HepG2 (cell line): ENCODE data around the gene ABRACL. TPM values are rescaled to one million over a fixed set of nuclear protein-coding genes. Genes with fewer than 3 reads are reported as not detected.

ENCODE experiments used
- ARNT2 ChIP-seq: sonication (generic); formaldehyde crosslinking; IDR thresholded peaks from 2 replicates; pipeline ENCODE4 v1.8.0; 2022; ENCODE audit warnings: mild to moderate bottlenecking, low read depth, missing genetic modification reagents, moderate library complexity
- ATRX ChIP-seq: sonication (generic); formaldehyde crosslinking; IDR thresholded peaks from 2 replicates; pipeline ENCODE4 v1.4.0; 2020; ENCODE audit warnings: missing genetic modification reagents, borderline replicate concordance
- CBFB ChIP-seq: sonication (generic); formaldehyde crosslinking; IDR thresholded peaks from 2 replicates; pipeline ENCODE4 v1.4.0; 2020; ENCODE audit warnings: missing genetic modification reagents
- ELF4 ChIP-seq: sonication (generic); formaldehyde crosslinking; IDR thresholded peaks from 2 replicates; pipeline ENCODE4 v1.5.0; 2020; ENCODE audit warnings: missing genetic modification reagents, mild to moderate bottlenecking, moderate library complexity, borderline replicate concordance
- GLMP ChIP-seq: sonication (generic); formaldehyde crosslinking; IDR thresholded peaks from 2 replicates; pipeline ENCODE4 v1.9.0; 2021; ENCODE audit warnings: missing genetic modification reagents, mild to moderate bottlenecking, borderline replicate concordance
- HMGXB4 ChIP-seq, 2 experiments: sonication (generic) in 1 of 2; formaldehyde crosslinking in 1 of 2; IDR thresholded peaks; 2 replicates each; pipeline versions ENCODE4 v1.4.0 to v1.6.1; 2018 to 2020; ENCODE audit warnings: missing genetic modification reagents in 2 of 2, borderline replicate concordance in 1 of 2, low read depth in 1 of 2, mild to moderate bottlenecking in 1 of 2, missing biosample characterization in 1 of 2
- HNF4A ChIP-seq: sonication (generic); formaldehyde crosslinking; IDR thresholded peaks from 2 replicates; pipeline ENCODE4 v1.4.0; 2020; ENCODE audit warnings: missing genetic modification reagents
- LCORL ChIP-seq, 2 experiments: fragments of 450-650 bp in 1 of 2; sonication (generic) in 1 of 2; formaldehyde crosslinking in 1 of 2; IDR thresholded peaks; 2 replicates each; pipeline versions ENCODE4 v1.5.0 to v1.6.1; 2017 to 2020; ENCODE audit warnings: antibody characterized with exemption in 1 of 2, missing genetic modification reagents in 1 of 2
- PAX8 ChIP-seq: sonication (generic); formaldehyde crosslinking; IDR thresholded peaks from 2 replicates; pipeline ENCODE4 v1.8.0; 2022; ENCODE audit warnings: mild to moderate bottlenecking, missing genetic modification reagents, borderline replicate concordance
- PBX3 ChIP-seq: sonication (generic); formaldehyde crosslinking; IDR thresholded peaks from 2 replicates; pipeline ENCODE4 v1.8.1; 2023; ENCODE audit warnings: missing genetic modification reagents, inconsistent platforms, borderline replicate concordance
- TAF1 ChIP-seq: sonication (generic); formaldehyde crosslinking; IDR thresholded peaks from 2 replicates; pipeline ENCODE4 v1.4.0; 2020; ENCODE audit warnings: missing genetic modification reagents
- ZFX ChIP-seq: sonication (generic); formaldehyde crosslinking; IDR thresholded peaks from 2 replicates; pipeline ENCODE4 v1.4.0; 2020; ENCODE audit warnings: mild to moderate bottlenecking, low read depth, missing genetic modification reagents, moderate library complexity
- ZNF12 ChIP-seq: sonication (generic); formaldehyde crosslinking; IDR thresholded peaks from 2 replicates; pipeline ENCODE4 v1.5.0; 2020; ENCODE audit warnings: missing genetic modification reagents
- ZNF3 ChIP-seq: IDR thresholded peaks from 2 replicates; pipeline ENCODE4 v1.7.0; 2017; ENCODE audit warnings: inconsistent platforms
- ZNF350 ChIP-seq: sonication (generic); formaldehyde crosslinking; IDR thresholded peaks from 2 replicates; pipeline ENCODE4 v1.4.0; 2020; ENCODE audit warnings: mild to moderate bottlenecking, low read depth, missing genetic modification reagents, borderline replicate concordance
- ZNF546 ChIP-seq: sonication (generic); formaldehyde crosslinking; conservative IDR thresholded peaks from 2 replicates; pipeline ENCODE4 v1.8.1; 2023; ENCODE audit warnings: mild to moderate bottlenecking, missing genetic modification reagents
- polyA plus RNA-seq, 8 experiments: library from polyadenylated mRNA; depleted of rRNA in 3 of 8; stranded (reverse) in 7 of 8; unstranded in 1 of 8; fragments of >200 nt; fragmentation: Illumina TruSeq in 4 of 8; extraction: Trizol in 4 of 8; gene quantifications; 2 replicates each; pipeline versions ENCODE4 v1.2.1 to v1.2.3, GENCODE V29; 2011 to 2016; ENCODE audit warnings: low read depth in 4 of 8, missing spikeins in 1 of 8, mixed read lengths in 1 of 8; ENCODE audit not compliant: insufficient read depth in 1 of 8
- total RNA-seq, 5 experiments: library from RNA; depleted of rRNA; stranded (reverse); fragments of >200 nt; fragmentation: Illumina TruSeq; extraction: Trizol; gene quantifications; 2 replicates each; pipeline ENCODE4 v1.2.3, GENCODE V29; 2016; ENCODE audit warnings: low read depth in 1 of 5
- TF ChIP-seq, protein P1 (sequence below): sonication (generic); formaldehyde crosslinking; IDR thresholded peaks from 2 replicates; pipeline ENCODE4 v1.5.0; 2020; ENCODE audit warnings: mild to moderate bottlenecking, low read depth, missing genetic modification reagents, borderline replicate concordance
- TF ChIP-seq, protein P2 (sequence below): sonication (generic); formaldehyde crosslinking; conservative IDR thresholded peaks from 2 replicates; pipeline ENCODE4 v1.8.0; 2022; ENCODE audit warnings: mild to moderate bottlenecking, moderate library complexity, missing genetic modification reagents
- TF ChIP-seq, protein P3 (sequence below): sonication (generic); formaldehyde crosslinking; IDR thresholded peaks from 2 replicates; pipeline ENCODE4 v1.4.0; 2020; ENCODE audit warnings: missing genetic modification reagents, low read depth, mild to moderate bottlenecking, borderline replicate concordance

ABRACL gene
- total and polyA plus RNA-seq, 2 of the 13 experiments (the other 11 are each of a cell fraction or from before 2014, with no cell fraction given): 1.4 to 5.4 TPM

DNA sequence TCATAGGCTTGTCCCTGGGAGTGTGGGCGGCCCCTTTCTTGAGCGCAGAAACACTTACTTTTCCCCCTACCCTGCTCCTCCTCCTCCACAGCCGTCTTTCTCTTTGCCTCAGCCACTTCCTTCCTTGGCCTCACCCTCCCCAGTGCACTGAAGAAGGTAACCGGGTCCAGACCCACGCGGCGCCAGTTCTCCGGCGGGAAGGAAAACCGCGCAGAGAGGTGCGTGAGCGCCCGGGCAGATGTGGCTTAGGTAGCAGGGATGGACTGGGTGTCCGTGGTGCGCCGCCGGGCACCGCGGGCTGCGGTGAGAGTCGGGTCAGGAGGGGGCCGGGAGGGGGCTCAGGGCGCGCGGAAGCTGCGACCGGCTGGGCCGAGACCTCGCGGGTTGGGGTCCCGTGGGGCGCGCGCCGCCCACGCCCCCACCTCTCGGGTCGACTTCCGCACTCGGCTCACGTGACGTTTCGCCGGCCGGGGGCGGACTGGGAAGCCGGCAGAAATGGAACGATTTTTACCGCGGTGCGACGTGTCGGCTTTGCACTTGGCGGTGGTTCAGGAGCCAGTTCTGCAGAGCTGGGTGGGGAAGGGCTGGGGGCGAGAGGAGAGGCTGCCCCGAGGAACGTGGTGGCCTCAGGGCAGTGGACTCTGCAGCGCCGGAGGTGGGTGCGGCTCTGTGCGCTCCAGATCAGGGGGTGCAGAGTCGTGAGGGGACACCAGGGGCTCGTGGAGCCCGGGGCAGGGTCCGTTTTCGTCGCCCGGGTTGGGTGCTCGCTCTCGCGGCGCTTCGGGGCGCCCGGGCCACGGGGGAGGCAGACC lies at the start of gene ABRACL (continued):
- TF ChIP-seq ZNF350 (CRISPR knock-in tag) (no peak), CBFB (CRISPR knock-in tag) (0 out of 2 replicates have a peak, but pooled peaks have one; percentile 50), PBX3 (CRISPR knock-in tag) (no peak), ZNF3 (CRISPR knock-in tag) (no peak), ARNT2 (CRISPR knock-in tag) (peak; percentile 64; the same call in 1 of the 2 replicates), ZNF12 (CRISPR knock-in tag) (no peak), PAX8 (peak; percentile 69; the same call in 1 of the 2 replicates), TAF1 (CRISPR knock-in tag) (no peak; the same call in 1 of the 2 replicates), HNF4A (CRISPR knock-in tag) (no peak), HMGXB4 (CRISPR knock-in tag; IDR thresholded peaks at IDR 0.05; ENCODE audit: borderline replicate concordance in 1 of 2, low read depth in 1 of 2) (peak in 1 of 2 experiments; percentile 78; a peak in 2 of 4 replicates), ZNF546 (CRISPR knock-in tag) (no peak), ATRX (CRISPR knock-in tag) (no peak), LCORL (IDR thresholded peaks at IDR 0.05) (no peak), LCORL (CRISPR knock-in tag; IDR thresholded peaks at IDR 0.05) (peak; percentile 52), GLMP (no peak), ZFX (peak; percentile 26; the same call in 1 of the 2 replicates), ELF4 (peak; percentile 79; the same call in 1 of the 2 replicates)
- TF ChIP-seq, protein P1, sequence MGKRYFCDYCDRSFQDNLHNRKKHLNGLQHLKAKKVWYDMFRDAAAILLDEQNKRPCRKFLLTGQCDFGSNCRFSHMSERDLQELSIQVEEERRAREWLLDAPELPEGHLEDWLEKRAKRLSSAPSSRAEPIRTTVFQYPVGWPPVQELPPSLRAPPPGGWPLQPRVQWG: no peak
- TF ChIP-seq, protein P2, sequence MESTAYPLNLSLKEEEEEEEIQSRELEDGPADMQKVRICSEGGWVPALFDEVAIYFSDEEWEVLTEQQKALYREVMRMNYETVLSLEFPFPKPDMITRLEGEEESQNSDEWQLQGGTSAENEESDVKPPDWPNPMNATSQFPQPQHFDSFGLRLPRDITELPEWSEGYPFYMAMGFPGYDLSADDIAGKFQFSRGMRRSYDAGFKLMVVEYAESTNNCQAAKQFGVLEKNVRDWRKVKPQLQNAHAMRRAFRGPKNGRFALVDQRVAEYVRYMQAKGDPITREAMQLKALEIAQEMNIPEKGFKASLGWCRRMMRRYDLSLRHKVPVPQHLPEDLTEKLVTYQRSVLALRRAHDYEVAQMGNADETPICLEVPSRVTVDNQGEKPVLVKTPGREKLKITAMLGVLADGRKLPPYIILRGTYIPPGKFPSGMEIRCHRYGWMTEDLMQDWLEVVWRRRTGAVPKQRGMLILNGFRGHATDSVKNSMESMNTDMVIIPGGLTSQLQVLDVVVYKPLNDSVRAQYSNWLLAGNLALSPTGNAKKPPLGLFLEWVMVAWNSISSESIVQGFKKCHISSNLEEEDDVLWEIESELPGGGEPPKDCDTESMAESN (CRISPR knock-in tag): peak; percentile 70
- TF ChIP-seq, protein P3, sequence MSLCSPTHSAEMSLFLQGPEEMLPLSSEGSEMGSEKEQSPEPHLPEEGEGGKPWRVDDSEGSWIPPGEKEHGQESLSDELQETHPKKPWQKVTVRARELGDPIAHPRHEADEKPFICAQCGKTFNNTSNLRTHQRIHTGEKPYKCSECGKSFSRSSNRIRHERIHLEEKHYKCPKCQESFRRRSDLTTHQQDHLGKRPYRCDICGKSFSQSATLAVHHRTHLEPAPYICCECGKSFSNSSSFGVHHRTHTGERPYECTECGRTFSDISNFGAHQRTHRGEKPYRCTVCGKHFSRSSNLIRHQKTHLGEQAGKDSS: no peak
